KG1 (cell line): ENCODE measurements around the gene MROH8.
"Not testable (repeated sequence)": the region's sequence is repeated elsewhere in the genome, so short reads cannot be mapped to it uniquely, and the experiment has no call there.

Experiments used
- DNase-seq: peaks from one replicate; lab custom pipeline; 2025; lab: John Stamatoyannopoulos, UW

The MROH8 gene

DNA sequence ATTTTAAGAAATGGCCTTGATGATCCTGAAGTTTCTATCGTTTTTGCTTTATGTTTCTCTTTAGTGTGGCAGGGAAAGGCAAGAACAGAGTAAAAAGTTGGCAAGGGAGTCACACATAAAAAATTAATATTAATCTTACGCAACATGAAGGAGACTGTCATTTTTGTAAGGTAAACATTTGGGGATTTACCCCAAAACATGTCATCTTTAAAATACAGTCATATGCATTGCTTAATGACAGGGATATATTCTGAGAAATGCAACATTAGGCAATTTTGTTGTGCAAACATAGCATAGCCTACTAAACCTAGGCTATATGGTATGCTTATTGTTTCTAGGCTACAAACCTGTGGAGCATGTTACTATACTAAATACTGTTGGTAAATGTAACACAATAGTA is 88.9 kb downstream of the MROH8 start:
- no peak for DNase-seq

- no peak for DNase-seq
Observed at GRCh38 chr20:37081717-37082289, 97.5 kb downstream of the MROH8 start.

GRCh38 chr20:37077009-37077408 is 102.3 kb downstream of the MROH8 start:
- DNase-seq: no peak

- DNase-seq: no peak
Observed at GRCh38 chr20:37075932-37076685, 103.2 kb downstream of the MROH8 start.

DNA sequence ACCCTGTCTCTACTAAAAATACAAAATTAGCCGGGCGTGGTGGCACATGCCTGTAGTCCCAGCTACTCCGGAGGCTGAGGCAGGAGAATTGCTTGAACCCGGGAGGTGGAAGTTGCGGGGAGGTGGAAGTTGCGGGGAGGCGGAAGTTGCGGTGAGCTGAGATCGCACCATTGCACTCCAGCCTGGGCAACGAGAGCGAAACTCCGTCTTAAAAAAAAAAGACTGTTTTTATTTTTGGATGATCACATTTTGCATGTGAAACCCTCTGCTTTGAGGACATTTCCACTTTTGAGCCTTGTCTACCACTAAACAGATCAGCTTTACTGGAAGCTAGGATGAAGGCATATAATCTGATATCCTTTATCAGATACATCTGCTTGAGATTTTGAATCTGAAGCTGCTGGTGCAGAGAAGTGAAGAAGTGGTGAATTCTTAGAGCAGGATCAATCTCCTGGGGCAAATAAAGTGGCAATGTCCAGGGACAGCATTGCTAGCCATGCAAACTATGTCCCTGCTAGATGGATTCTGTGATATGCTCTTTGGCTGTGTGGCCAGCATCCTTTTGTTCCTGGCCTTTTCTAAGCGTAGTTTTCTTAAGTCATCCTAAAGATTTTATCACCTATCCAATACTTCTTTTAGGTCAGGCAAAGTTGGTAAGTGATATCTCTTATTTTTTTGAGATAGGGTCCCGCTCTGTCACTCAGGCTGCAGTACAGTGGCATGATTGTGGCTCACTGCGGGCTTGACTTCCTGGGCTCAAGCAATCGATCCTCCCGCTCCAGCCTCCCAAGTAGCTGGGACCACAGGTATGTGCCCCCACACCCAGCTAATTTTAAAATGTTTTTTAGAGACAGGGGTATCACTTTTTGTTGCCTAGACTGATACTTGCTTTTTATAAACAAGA is 106.8 kb downstream of the MROH8 start:
- DNase-seq: no peak

GRCh38 chr20:37071481-37071911 is 107.9 kb downstream of the MROH8 start:
- no peak for DNase-seq

DNA sequence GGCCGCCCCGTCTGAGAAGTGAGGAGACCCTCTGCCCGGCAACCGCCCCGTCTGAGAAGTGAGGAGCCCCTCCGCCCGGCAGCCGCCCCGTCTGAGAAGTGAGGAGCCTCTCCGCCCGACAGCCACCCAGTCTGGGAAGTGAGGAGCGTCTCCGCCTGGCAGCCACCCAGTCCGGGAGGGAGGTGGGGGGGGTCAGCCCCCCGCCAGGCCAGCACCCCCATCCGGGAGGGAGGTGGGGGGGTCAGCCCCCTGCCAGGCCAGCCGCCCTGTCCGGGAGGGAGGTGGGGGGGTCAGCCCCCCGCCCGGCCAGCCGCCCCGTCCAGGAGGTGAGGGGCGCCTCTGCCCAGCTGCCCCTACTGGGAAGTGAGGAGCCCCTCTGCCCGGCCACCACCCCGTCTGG is 109.8 kb downstream of the MROH8 start:
- DNase-seq: not testable (repeated sequence)

GRCh38 chr20:37066168-37066567 is 113.2 kb downstream of the MROH8 start:
- DNase-seq: no peak

DNA sequence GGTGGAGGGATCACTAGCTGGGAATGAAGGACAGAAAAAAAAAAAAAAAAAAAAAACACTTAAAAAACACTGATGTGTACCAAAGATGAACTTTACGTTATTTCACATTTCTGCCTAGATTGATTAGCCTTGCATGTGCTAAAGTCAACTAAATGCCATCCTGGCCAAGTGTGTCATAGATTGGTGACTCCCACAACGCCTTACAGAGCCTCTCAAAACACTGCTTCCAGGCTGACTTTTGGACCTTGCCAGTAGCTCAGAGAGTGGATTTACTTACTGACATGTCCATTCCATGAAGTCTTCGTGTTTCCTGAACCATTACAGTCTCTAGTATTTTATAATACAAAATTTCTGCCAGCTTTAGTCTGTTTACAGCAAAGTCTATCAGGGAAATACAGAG is 124.1 kb downstream of the MROH8 start:
- DNase-seq: no peak

DNA sequence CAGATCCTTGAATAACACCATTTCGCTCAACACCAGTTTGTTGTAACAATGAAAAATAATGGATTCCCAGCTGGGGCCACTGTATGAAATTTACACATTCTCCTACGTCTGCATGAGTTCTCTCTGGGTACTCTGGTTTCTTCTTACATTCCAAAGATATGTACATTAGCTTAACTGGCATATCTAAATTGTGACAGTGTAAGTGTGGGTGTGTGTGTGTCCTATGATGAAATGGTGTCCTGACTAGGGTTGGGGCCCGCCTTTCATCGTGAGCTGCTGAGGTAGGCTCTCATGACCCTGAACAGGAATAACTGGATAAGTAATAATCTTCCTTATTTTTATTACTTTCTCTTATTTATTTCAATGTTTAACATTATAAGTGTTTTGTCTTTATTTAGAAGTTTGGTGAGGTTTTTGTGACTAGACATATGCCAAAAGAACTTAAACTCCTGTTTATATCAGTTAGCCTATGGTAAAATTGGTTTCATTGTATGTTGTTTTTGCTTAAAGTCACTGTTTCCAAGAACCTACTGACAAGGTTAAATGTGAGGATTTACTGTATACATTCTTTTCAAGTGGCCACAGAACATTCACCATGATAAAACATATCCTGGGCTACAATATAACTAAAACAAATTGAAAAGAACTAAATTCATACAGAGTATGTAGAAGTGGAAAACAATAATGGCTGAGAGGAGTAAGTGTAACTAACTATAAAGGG is 126.0 kb downstream of the MROH8 start:
- no peak for DNase-seq
